CD4-positive, alpha-beta memory T cell (primary cell): ENCODE data around the gene MYOCD. TPM values are rescaled to one million over a fixed set of nuclear protein-coding genes. Genes with fewer than 3 reads are reported as not detected.

Experiments
- CTCF ChIA-PET: fragments of 350-600 bp; sonication (Branson Sonifier 250); formaldehyde crosslinking; loops from one replicate; lab custom pipeline; 2021; ENCODE audit warnings: inconsistent platforms; ENCODE audit not compliant: partially characterized antibody; lab: Charles Lee
- POLR2A ChIA-PET: fragments of 350-600 bp; sonication (Branson Sonifier 250); formaldehyde crosslinking; loops from one replicate; lab custom pipeline; 2021; ENCODE audit not compliant: partially characterized antibody; lab: Charles Lee
- DNase-seq, 5 donors: peaks; one replicate each; pipeline versions ENCODE4 v3.0.0 to v3.0.0-alpha.2; 2020 to 2022; ENCODE audit warnings: mixed read lengths in 1 of 5
- H3K27ac ChIP-seq: one replicate; pipeline ENCODE4 v1.7.0; 2013; ENCODE audit warnings: low read depth, low read length
- H3K27me3 ChIP-seq: 2 replicates; pipeline ENCODE4 v1.7.0; 2013; ENCODE audit warnings: mild to moderate bottlenecking, low read length, moderate library complexity; ENCODE audit not compliant: insufficient read depth
- H3K36me3 ChIP-seq: 2 replicates; pipeline ENCODE4 v1.7.0; 2013; ENCODE audit warnings: mild to moderate bottlenecking, low read length, moderate library complexity; ENCODE audit not compliant: insufficient read depth
- H3K4me1 ChIP-seq: 2 replicates; pipeline ENCODE4 v1.7.0; 2013; ENCODE audit warnings: mild to moderate bottlenecking, low read length, moderate library complexity; ENCODE audit not compliant: insufficient read depth
- H3K4me3 ChIP-seq, 2 donors: one replicate each; pipeline ENCODE4 v1.7.0; 2013; ENCODE audit warnings: low read length in 2 of 2, mild to moderate bottlenecking in 1 of 2
- H3K9me3 ChIP-seq, 2 donors: one replicate each; pipeline ENCODE4 v1.7.0; 2013; ENCODE audit warnings: low read length in 2 of 2, control low read depth in 1 of 2; ENCODE audit not compliant: control insufficient read depth in 1 of 2
- H3K27ac Mint-ChIP-seq, 7 donors: one replicate each; pipeline ENCODE4 v1.8.0; 2020 to 2021; ENCODE audit warnings: mixed read lengths in 7 of 7, mild to moderate bottlenecking in 6 of 7, inconsistent platforms in 3 of 7, moderate library complexity in 3 of 7
- H3K27me3 Mint-ChIP-seq, 2 donors: one replicate each; pipeline ENCODE4 v1.8.0; 2020 to 2021; ENCODE audit warnings: mixed read lengths in 2 of 2
- H3K36me3 Mint-ChIP-seq, 2 donors: one replicate each; pipeline ENCODE4 v1.8.0; 2020 to 2021; ENCODE audit warnings: mixed read lengths in 2 of 2, inconsistent platforms in 1 of 2, mild to moderate bottlenecking in 1 of 2
- H3K4me1 Mint-ChIP-seq, 4 donors: one replicate each; pipeline ENCODE4 v1.8.0; 2020 to 2021; ENCODE audit warnings: mixed read lengths in 4 of 4, mild to moderate bottlenecking in 1 of 4
- H3K4me3 Mint-ChIP-seq, 8 donors: one replicate each; pipeline ENCODE4 v1.8.0; 2020 to 2021; ENCODE audit warnings: mixed read lengths in 8 of 8, mild to moderate bottlenecking in 7 of 8, moderate library complexity in 6 of 8, inconsistent platforms in 3 of 8
- H3K9me3 Mint-ChIP-seq, 8 donors: one replicate each; pipeline ENCODE4 v1.8.0; 2020 to 2021; ENCODE audit warnings: mixed read lengths in 8 of 8, mild to moderate bottlenecking in 5 of 8, inconsistent platforms in 3 of 8, moderate library complexity in 1 of 8
- intact Hi-C: fragments of 100-400 bp; cut with micrococcal nuclease; formaldehyde crosslinking; loops from one replicate; pipeline ENCODE4 v1.15.1; 2023
- polyA plus RNA-seq, 2 donors: library from polyadenylated mRNA; unstranded; fragments of 300-500 nt; fragmentation: Illumina TruSeq; gene quantifications; one replicate each; pipeline ENCODE4 v1.2.3, GENCODE V29; 2021
- total RNA-seq, 2 experiments: library from RNA; stranded (reverse); gene quantifications; one replicate each; pipeline ENCODE4 v1.2.3, GENCODE V29; 2021

Gene MYOCD
- total and polyA plus RNA-seq, 4 experiments from 2014 or later: not detected

DNA sequence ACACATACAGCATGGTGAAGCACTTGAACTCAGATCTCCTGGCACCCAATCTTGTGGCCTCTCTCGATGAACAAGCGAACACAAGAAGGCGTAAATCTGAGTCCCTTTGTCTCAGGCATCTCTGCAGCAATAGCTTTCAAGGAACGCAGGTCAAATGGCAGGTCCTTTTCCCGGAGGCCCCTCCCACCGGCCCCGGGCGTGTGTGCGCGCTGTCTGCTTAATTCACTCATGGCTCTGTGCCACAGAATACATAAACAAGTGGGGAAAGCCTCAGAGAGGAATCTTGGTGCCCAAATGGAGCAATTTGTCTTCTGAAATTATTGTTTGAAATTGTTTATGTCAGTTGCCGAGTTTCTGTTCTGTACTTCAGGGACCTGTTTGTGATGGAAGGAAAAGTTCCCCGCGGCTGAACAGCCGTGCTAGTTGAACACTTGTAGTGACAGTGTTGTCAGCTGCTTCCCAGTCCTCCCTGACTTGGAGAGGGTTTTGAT lies 14.8 kb downstream of the MYOCD start:
- POLR2A ChIA-PET: no interaction called here
- CTCF ChIA-PET: interaction anchor here (1.4 kb wide), 1 partner anchor 8 kb away, joined by 4 read pairs; no protein-coding TSS in a partner anchor
- H3K27ac Mint-ChIP-seq: no peak overlapping the region
- no peaks in the 10 kb centered on the region for H3K4me1 Mint-ChIP-seq
- no peak overlapping the region for H3K27ac ChIP-seq
- H3K4me3 ChIP-seq: no peak overlapping the region
- no peak overlapping the region for H3K4me3 Mint-ChIP-seq
- H3K36me3 Mint-ChIP-seq: no peaks in the 10 kb centered on the region
- no peak for DNase-seq
- no peaks in the 10 kb centered on the region for H3K4me1 ChIP-seq
- no peaks in the 10 kb centered on the region for H3K27me3 ChIP-seq
- no peaks in the 10 kb centered on the region for H3K27me3 Mint-ChIP-seq
- H3K36me3 ChIP-seq: no peaks in the 10 kb centered on the region
- H3K9me3 ChIP-seq: no peaks in the 10 kb centered on the region
- intact Hi-C loops: no loop called here
- H3K9me3 Mint-ChIP-seq: peaks cover 0 to 2% (median 0%) of the 10 kb centered on the region in 8 donors

DNA sequence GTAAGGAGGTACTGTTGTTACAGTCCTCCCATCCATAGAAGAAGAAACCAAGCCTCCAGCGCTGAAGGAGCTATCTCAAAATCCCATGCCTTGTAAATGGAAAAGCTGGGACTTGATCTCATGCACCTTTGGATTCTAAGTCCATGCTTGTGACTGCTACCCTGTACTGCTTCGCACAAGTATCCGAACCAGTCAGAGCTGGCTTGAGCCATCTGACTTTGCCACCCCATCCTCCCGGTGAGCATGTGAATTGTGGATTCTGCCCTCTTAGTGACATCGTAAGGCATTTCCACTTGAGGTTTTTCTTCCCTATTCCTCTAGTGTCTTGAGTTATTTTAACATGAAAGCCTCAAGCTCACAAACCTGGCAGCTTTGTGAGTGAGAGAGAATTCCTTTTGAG lies 15.3 kb downstream of the MYOCD start:
- no peaks in the 10 kb centered on the region for H3K27me3 ChIP-seq
- intact Hi-C loops: no loop called here
- ChIA-PET POLR2A (no interaction called here), CTCF (interaction anchor here (1.4 kb wide), 1 partner anchor 8 kb away, joined by 4 read pairs; no protein-coding TSS in a partner anchor)
- Mint-ChIP-seq H3K9me3 (peaks cover 0 to 2% (median 0%) of the 10 kb centered on the region in 8 donors), H3K36me3 (no peaks in the 10 kb centered on the region), H3K4me3 (no peak overlapping the region), H3K4me1 (no peaks in the 10 kb centered on the region), H3K27ac (no peak overlapping the region), H3K27me3 (no peaks in the 10 kb centered on the region)
- DNase-seq: no peak
- H3K36me3 ChIP-seq: no peaks in the 10 kb centered on the region
- H3K4me1 ChIP-seq: no peaks in the 10 kb centered on the region
- no peaks in the 10 kb centered on the region for H3K9me3 ChIP-seq
- no peak overlapping the region for H3K27ac ChIP-seq
- H3K4me3 ChIP-seq: no peak overlapping the region

DNA sequence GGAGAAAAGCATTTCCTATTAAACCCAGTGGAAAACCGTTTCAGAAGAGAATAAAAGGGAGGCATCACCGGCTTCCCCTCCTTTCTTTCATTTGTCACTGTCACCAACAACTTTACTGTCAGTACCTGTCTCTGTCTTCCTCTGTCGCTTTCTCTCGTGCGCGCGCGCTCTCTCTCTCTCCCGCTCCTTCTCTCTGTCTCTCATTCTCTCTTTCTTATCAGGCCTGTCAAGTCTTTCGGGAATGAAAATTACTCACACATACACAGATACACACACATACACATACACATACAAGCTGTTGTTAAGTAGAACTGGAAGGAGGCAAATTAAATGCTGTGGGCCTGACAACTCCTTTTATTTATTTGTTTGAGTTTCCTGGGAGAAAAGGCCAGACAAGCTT lies 17.6 kb downstream of the MYOCD start:
- POLR2A ChIA-PET: no interaction called here
- intact Hi-C loops: no loop called here
- Mint-ChIP-seq H3K4me3 (no peak overlapping the region), H3K4me1 (no peaks in the 10 kb centered on the region), H3K27me3 (no peaks in the 10 kb centered on the region), H3K9me3 (peaks cover 0 to under 1% (median 0%) of the 10 kb centered on the region in 8 donors), H3K27ac (no peak overlapping the region), H3K36me3 (no peaks in the 10 kb centered on the region)
- H3K4me1 ChIP-seq: no peaks in the 10 kb centered on the region
- no peaks in the 10 kb centered on the region for H3K9me3 ChIP-seq
- H3K36me3 ChIP-seq: no peaks in the 10 kb centered on the region
- H3K27me3 ChIP-seq: no peaks in the 10 kb centered on the region
- CTCF ChIA-PET: no interaction called here
- no peak for DNase-seq
- no peak overlapping the region for H3K27ac ChIP-seq
- H3K4me3 ChIP-seq: no peak overlapping the region

DNA sequence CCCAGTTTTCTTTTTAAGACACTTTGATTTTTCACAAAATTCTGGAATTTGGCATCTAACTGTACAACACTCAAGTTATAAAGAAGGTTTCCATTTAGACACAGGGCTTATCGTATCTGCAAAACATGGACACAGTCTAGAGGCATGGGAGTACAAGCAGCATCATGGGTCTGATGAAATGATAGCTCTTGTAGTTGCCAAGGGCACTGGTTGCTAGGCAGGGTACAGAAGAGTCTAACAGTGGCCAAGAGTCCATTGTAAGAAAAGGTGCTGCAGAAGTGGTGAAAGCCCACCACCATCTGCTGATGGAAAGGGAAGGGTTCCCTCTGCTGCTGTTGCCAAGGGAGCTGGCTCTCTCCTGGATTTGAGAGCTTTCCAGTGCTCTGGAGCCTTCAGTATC lies 20.8 kb downstream of the MYOCD start:
- intact Hi-C loops: no loop called here
- Histone ChIP-seq H3K27ac (no peak overlapping the region), H3K36me3 (no peaks in the 10 kb centered on the region), H3K4me1 (no peaks in the 10 kb centered on the region), H3K9me3 (no peaks in the 10 kb centered on the region), H3K4me3 (no peak overlapping the region), H3K27me3 (no peaks in the 10 kb centered on the region)
- Mint-ChIP-seq H3K27ac (no peak overlapping the region), H3K4me1 (no peaks in the 10 kb centered on the region), H3K9me3 (peaks cover 0 to 4% (median 0%) of the 10 kb centered on the region in 8 donors), H3K4me3 (no peak overlapping the region), H3K27me3 (no peaks in the 10 kb centered on the region), H3K36me3 (no peaks in the 10 kb centered on the region)
- no peak for DNase-seq
- CTCF ChIA-PET: no interaction called here
- POLR2A ChIA-PET: no interaction called here

DNA sequence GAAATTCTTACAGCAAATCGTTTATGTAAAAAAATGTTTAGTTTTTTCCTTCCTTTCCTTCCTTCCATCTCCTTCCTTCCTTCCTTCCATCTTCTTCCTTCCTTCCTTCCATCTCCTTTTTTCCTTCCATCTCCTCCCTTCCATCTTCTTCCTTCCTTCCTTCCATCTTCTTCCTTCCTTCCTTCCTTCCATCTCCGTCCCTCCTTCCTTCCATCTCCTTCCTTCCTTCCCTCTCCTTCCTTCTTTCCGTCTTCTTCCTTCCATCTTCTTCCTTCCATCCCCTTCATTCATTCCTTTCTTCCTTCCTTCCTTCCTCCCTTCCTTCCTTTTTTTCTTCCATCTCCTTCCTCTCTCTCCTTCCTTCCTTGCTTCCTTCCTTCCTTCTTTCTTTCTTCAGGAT lies 22.7 kb downstream of the MYOCD start:
- Mint-ChIP-seq H3K4me3 (no peak overlapping the region), H3K9me3 (peaks cover 0 to 4% (median 0%) of the 10 kb centered on the region in 8 donors), H3K4me1 (no peaks in the 10 kb centered on the region), H3K27me3 (no peaks in the 10 kb centered on the region), H3K36me3 (no peaks in the 10 kb centered on the region), H3K27ac (no peak overlapping the region)
- Histone ChIP-seq H3K27me3 (no peaks in the 10 kb centered on the region), H3K27ac (no peak overlapping the region), H3K4me3 (no peak overlapping the region), H3K36me3 (no peaks in the 10 kb centered on the region), H3K9me3 (no peaks in the 10 kb centered on the region), H3K4me1 (no peaks in the 10 kb centered on the region)
- POLR2A ChIA-PET: no interaction called here
- CTCF ChIA-PET: no interaction called here
- DNase-seq: no peak
- intact Hi-C loops: no loop called here

DNA sequence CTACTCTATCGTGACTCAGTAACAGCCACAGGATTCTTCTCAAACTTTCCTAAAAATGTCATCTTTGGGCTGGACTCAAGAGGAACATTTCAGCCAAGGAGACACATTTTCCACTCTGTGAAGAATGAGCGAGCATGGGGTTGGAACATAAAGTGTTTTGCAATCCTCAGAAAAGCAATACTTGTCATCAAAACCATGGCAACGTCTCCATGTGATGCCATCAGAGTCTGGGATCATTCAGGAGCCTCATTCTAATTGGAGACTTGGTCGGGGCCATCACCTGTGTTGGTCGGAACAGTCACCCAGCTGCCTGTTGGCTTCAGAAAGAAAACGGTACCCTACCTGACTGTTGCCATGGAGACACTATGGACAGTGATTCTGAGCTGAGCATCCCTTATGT lies 25.5 kb downstream of the MYOCD start:
- H3K27ac ChIP-seq: no peak overlapping the region
- H3K4me3 ChIP-seq: no peak overlapping the region
- no peaks in the 10 kb centered on the region for H3K4me1 ChIP-seq
- Mint-ChIP-seq H3K36me3 (no peaks in the 10 kb centered on the region), H3K9me3 (peaks cover 0 to 6% (median 0%) of the 10 kb centered on the region in 8 donors), H3K27me3 (no peaks in the 10 kb centered on the region), H3K4me1 (no peaks in the 10 kb centered on the region), H3K4me3 (no peak overlapping the region), H3K27ac (no peak overlapping the region)
- DNase-seq: no peak
- no peaks in the 10 kb centered on the region for H3K9me3 ChIP-seq
- CTCF ChIA-PET: no interaction called here
- no peaks in the 10 kb centered on the region for H3K36me3 ChIP-seq
- POLR2A ChIA-PET: no interaction called here
- intact Hi-C loops: no loop called here
- no peaks in the 10 kb centered on the region for H3K27me3 ChIP-seq

DNA sequence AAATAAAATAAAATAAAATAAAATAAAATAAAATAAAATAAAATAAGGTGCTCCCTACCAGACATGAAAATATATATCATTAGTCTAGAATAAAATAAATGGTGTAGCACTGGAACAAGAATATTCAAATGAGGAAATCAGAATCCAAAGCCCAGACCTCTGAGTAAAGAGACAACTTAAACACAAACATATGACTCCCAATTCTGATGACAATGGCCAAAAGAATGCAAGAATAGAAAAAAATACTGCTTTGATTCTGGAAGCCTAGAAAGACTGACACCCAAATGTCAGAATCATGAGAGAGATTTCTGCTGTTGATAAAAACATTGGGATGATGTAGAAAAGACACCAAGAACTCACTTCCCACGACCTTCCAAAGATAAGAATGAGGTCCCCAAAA lies 27.9 kb downstream of the MYOCD start:
- intact Hi-C loops: no loop called here
- Mint-ChIP-seq H3K27me3 (no peaks in the 10 kb centered on the region), H3K4me1 (no peaks in the 10 kb centered on the region), H3K4me3 (no peak overlapping the region), H3K36me3 (no peaks in the 10 kb centered on the region), H3K27ac (no peak overlapping the region), H3K9me3 (peaks cover 0 to 13% (median 0%) of the 10 kb centered on the region in 8 donors)
- Histone ChIP-seq H3K4me1 (no peaks in the 10 kb centered on the region), H3K4me3 (no peak overlapping the region), H3K27me3 (no peaks in the 10 kb centered on the region), H3K36me3 (no peaks in the 10 kb centered on the region), H3K27ac (no peak overlapping the region), H3K9me3 (no peaks in the 10 kb centered on the region)
- no peak for DNase-seq
- CTCF ChIA-PET: no interaction called here
- POLR2A ChIA-PET: no interaction called here

DNA sequence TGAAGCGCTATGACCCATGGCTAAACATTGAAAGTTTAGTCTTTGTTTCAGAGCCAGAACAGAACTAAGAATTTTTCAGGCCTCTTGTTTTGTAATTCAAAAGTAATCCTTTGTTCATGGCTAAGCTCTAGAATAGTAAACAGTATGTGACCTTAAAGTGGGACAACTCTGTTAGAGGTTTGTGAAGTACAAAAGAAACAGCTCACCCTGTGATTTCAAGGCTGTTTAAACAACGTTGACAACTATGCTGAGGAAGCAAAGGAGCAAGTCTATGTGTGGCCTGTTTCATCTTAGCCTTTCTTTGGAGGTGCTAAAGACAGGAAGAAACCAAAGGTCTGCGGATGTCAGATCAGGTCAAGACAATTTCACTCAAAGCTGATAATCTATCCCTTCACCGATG lies 40.4 kb downstream of the MYOCD start:
- no peaks in the 10 kb centered on the region for H3K27me3 Mint-ChIP-seq
- H3K4me3 Mint-ChIP-seq: no peak overlapping the region
- Histone ChIP-seq H3K4me3 (no peak overlapping the region), H3K27ac (no peak overlapping the region), H3K27me3 (no peaks in the 10 kb centered on the region), H3K36me3 (no peaks in the 10 kb centered on the region), H3K4me1 (no peaks in the 10 kb centered on the region), H3K9me3 (no peaks in the 10 kb centered on the region)
- H3K4me1 Mint-ChIP-seq: no peaks in the 10 kb centered on the region
- no peak for DNase-seq
- no peak overlapping the region for H3K27ac Mint-ChIP-seq
- H3K9me3 Mint-ChIP-seq: peaks cover 0 to 7% (median 4%) of the 10 kb centered on the region in 8 donors
- ChIA-PET POLR2A (no interaction called here), CTCF (no interaction called here)
- intact Hi-C loops: no loop called here
- no peaks in the 10 kb centered on the region for H3K36me3 Mint-ChIP-seq
